CD4-positive, alpha-beta memory T cell (primary cell): ENCODE measurements around the gene MRLN. TPM values are rescaled to one million over a fixed set of nuclear protein-coding genes. Genes with fewer than 3 reads are reported as not detected.
A peak's percentile ranks its signal among the peaks of the same experiment; 100 is the strongest.
"Not testable (repeated sequence)": the region's sequence is repeated elsewhere in the genome, so short reads cannot be mapped to it uniquely, and the experiment has no call there.

Experiments
- CTCF ChIA-PET: fragments of 350-600 bp; sonication (Branson Sonifier 250); formaldehyde crosslinking; loops from one replicate; lab custom pipeline; 2021; ENCODE audit warnings: inconsistent platforms; ENCODE audit not compliant: partially characterized antibody; lab: Charles Lee
- POLR2A ChIA-PET: fragments of 350-600 bp; sonication (Branson Sonifier 250); formaldehyde crosslinking; loops from one replicate; lab custom pipeline; 2021; ENCODE audit not compliant: partially characterized antibody; lab: Charles Lee
- DNase-seq, 5 donors: peaks; one replicate each; pipeline versions ENCODE4 v3.0.0 to v3.0.0-alpha.2; 2020 to 2022; ENCODE audit warnings: mixed read lengths in 1 of 5
- H3K27ac ChIP-seq: one replicate; pipeline ENCODE4 v1.7.0; 2013; ENCODE audit warnings: low read depth, low read length
- H3K27me3 ChIP-seq: 2 replicates; pipeline ENCODE4 v1.7.0; 2013; ENCODE audit warnings: mild to moderate bottlenecking, low read length, moderate library complexity; ENCODE audit not compliant: insufficient read depth
- H3K36me3 ChIP-seq: 2 replicates; pipeline ENCODE4 v1.7.0; 2013; ENCODE audit warnings: mild to moderate bottlenecking, low read length, moderate library complexity; ENCODE audit not compliant: insufficient read depth
- H3K4me1 ChIP-seq: 2 replicates; pipeline ENCODE4 v1.7.0; 2013; ENCODE audit warnings: mild to moderate bottlenecking, low read length, moderate library complexity; ENCODE audit not compliant: insufficient read depth
- H3K4me3 ChIP-seq, 2 donors: one replicate each; pipeline ENCODE4 v1.7.0; 2013; ENCODE audit warnings: low read length in 2 of 2, mild to moderate bottlenecking in 1 of 2
- H3K9me3 ChIP-seq, 2 donors: one replicate each; pipeline ENCODE4 v1.7.0; 2013; ENCODE audit warnings: low read length in 2 of 2, control low read depth in 1 of 2; ENCODE audit not compliant: control insufficient read depth in 1 of 2
- H3K27ac Mint-ChIP-seq, 7 donors: one replicate each; pipeline ENCODE4 v1.8.0; 2020 to 2021; ENCODE audit warnings: mixed read lengths in 7 of 7, mild to moderate bottlenecking in 6 of 7, inconsistent platforms in 3 of 7, moderate library complexity in 3 of 7
- H3K27me3 Mint-ChIP-seq, 2 donors: one replicate each; pipeline ENCODE4 v1.8.0; 2020 to 2021; ENCODE audit warnings: mixed read lengths in 2 of 2
- H3K36me3 Mint-ChIP-seq, 2 donors: one replicate each; pipeline ENCODE4 v1.8.0; 2020 to 2021; ENCODE audit warnings: mixed read lengths in 2 of 2, inconsistent platforms in 1 of 2, mild to moderate bottlenecking in 1 of 2
- H3K4me1 Mint-ChIP-seq, 4 donors: one replicate each; pipeline ENCODE4 v1.8.0; 2020 to 2021; ENCODE audit warnings: mixed read lengths in 4 of 4, mild to moderate bottlenecking in 1 of 4
- H3K4me3 Mint-ChIP-seq, 8 donors: one replicate each; pipeline ENCODE4 v1.8.0; 2020 to 2021; ENCODE audit warnings: mixed read lengths in 8 of 8, mild to moderate bottlenecking in 7 of 8, moderate library complexity in 6 of 8, inconsistent platforms in 3 of 8
- H3K9me3 Mint-ChIP-seq, 8 donors: one replicate each; pipeline ENCODE4 v1.8.0; 2020 to 2021; ENCODE audit warnings: mixed read lengths in 8 of 8, mild to moderate bottlenecking in 5 of 8, inconsistent platforms in 3 of 8, moderate library complexity in 1 of 8
- intact Hi-C: fragments of 100-400 bp; cut with micrococcal nuclease; formaldehyde crosslinking; loops from one replicate; pipeline ENCODE4 v1.15.1; 2023
- polyA plus RNA-seq, 2 donors: library from polyadenylated mRNA; unstranded; fragments of 300-500 nt; fragmentation: Illumina TruSeq; gene quantifications; one replicate each; pipeline ENCODE4 v1.2.3, GENCODE V29; 2021
- total RNA-seq, 2 experiments: library from RNA; stranded (reverse); gene quantifications; one replicate each; pipeline ENCODE4 v1.2.3, GENCODE V29; 2021

MRLN gene
- total and polyA plus RNA-seq, 4 experiments from 2014 or later: not detected

GRCh38 chr10:59734014-59734462 is 19.2 kb downstream of the MRLN start:
- Mint-ChIP-seq H3K4me3 (no peak overlapping the region), H3K9me3 (peaks cover 0 to 1% (median 0%) of the 10 kb centered on the region in 8 donors), H3K27me3 (peaks cover 7 to 14% of the 10 kb centered on the region in 2 donors), H3K4me1 (no peaks in the 10 kb centered on the region), H3K36me3 (no peaks in the 10 kb centered on the region), H3K27ac (no peak overlapping the region)
- no peak for DNase-seq
- CTCF ChIA-PET: no interaction called here
- Histone ChIP-seq H3K27me3 (no peaks in the 10 kb centered on the region), H3K9me3 (no peaks in the 10 kb centered on the region), H3K36me3 (no peaks in the 10 kb centered on the region), H3K27ac (no peak overlapping the region), H3K4me1 (no peaks in the 10 kb centered on the region), H3K4me3 (no peak overlapping the region)
- POLR2A ChIA-PET: no interaction called here
- intact Hi-C loops: no loop called here

DNA sequence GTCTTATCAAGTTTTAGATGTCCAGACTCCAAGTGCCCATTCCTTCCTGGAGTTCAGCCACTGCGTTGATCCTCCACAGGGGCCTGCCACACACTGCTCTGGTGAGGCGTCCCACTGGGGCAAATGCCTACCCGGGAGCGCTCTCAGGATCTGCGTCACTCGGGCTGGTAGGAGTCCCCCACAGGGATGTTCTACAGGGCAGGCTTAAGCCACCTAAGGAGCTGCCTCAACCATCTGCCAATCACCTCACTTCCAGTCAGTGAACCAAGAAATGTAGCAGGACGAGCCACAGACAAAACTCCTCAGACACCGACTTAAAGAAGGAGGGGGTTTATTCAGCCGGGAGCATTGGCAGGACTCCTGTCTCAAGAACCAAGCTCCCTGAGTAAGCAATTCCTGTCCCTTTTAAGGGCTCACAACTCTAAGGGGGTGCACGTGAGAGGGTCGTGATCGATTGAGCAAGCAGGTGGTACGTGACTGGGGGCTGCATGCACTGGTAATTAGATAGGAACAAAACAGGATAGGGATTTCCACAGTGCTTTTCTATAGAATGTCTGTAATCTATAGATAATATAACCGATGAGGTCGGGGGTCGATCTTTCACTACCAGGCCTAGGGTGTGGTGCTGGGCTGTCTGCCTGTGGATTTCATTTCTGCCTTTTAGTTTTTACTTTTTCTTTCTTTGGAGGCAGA is 19.8 kb downstream of the MRLN start:
- H3K36me3 Mint-ChIP-seq, intact Hi-C loops, H3K27me3 ChIP-seq, DNase-seq, H3K27ac Mint-ChIP-seq, H3K9me3 Mint-ChIP-seq, H3K4me3 Mint-ChIP-seq, POLR2A ChIA-PET, H3K36me3 ChIP-seq, H3K27ac ChIP-seq, H3K4me1 ChIP-seq, H3K9me3 ChIP-seq, H3K4me3 ChIP-seq, H3K4me1 Mint-ChIP-seq, CTCF ChIA-PET: not testable (repeated sequence)
- H3K27me3 Mint-ChIP-seq: peaks cover 7 to 14% of the 10 kb centered on the region in 2 donors

- H3K27ac ChIP-seq, H3K4me1 Mint-ChIP-seq, intact Hi-C loops, H3K4me3 ChIP-seq, H3K9me3 ChIP-seq, DNase-seq, H3K36me3 Mint-ChIP-seq, H3K4me1 ChIP-seq, H3K36me3 ChIP-seq, H3K27me3 ChIP-seq, POLR2A ChIA-PET, CTCF ChIA-PET, H3K9me3 Mint-ChIP-seq, H3K27me3 Mint-ChIP-seq, H3K4me3 Mint-ChIP-seq: not testable (repeated sequence)
- H3K27ac Mint-ChIP-seq: peak overlapping the region in 1 of 7 donors; percentile 59
Observed at GRCh38 chr10:59732849-59733248, 20.4 kb downstream of the MRLN start.

- intact Hi-C loops, H3K27ac ChIP-seq, H3K9me3 Mint-ChIP-seq, H3K27me3 ChIP-seq, H3K4me3 ChIP-seq, H3K4me1 ChIP-seq, H3K27me3 Mint-ChIP-seq, H3K36me3 ChIP-seq, CTCF ChIA-PET, H3K36me3 Mint-ChIP-seq, H3K27ac Mint-ChIP-seq, POLR2A ChIA-PET, H3K4me1 Mint-ChIP-seq, H3K9me3 ChIP-seq, DNase-seq, H3K4me3 Mint-ChIP-seq: not testable (repeated sequence)
Observed at GRCh38 chr10:59729167-59729566, 24.1 kb downstream of the MRLN start.

GRCh38 chr10:59724098-59724938 is 28.9 kb downstream of the MRLN start:
- Mint-ChIP-seq H3K36me3 (no peaks in the 10 kb centered on the region), H3K4me3 (no peak overlapping the region), H3K9me3 (peaks cover 0 to 10% (median 5%) of the 10 kb centered on the region in 8 donors), H3K4me1 (no peaks in the 10 kb centered on the region), H3K27me3 (peaks cover 2 to 6% of the 10 kb centered on the region in 2 donors), H3K27ac (no peak overlapping the region)
- intact Hi-C loops: no loop called here
- CTCF ChIA-PET: no interaction called here
- H3K27ac ChIP-seq: no peak overlapping the region
- H3K4me3 ChIP-seq: no peak overlapping the region
- no peaks in the 10 kb centered on the region for H3K9me3 ChIP-seq
- no peaks in the 10 kb centered on the region for H3K27me3 ChIP-seq
- no peaks in the 10 kb centered on the region for H3K4me1 ChIP-seq
- no peak for DNase-seq
- no peaks in the 10 kb centered on the region for H3K36me3 ChIP-seq
- POLR2A ChIA-PET: no interaction called here

DNA sequence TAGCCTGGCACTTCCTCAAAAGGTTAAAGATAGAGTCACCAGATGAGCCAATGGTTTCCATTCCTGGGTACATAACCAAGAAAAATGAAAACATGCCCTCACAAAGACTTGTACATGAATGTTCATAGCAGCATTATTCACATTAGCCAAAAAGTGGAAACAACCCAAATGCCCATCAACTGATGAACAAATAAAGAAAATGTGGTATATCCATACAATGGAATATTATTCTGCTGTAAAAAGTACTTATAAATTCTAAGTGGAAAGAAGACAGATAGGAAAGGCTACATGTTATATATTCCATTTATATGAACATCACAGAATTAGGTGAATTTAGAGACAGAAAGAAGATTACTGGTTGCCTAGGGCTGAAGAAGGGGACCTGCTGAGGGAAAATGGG is 32.9 kb downstream of the MRLN start:
- POLR2A ChIA-PET: no interaction called here
- Mint-ChIP-seq H3K36me3 (no peaks in the 10 kb centered on the region), H3K27ac (no peak overlapping the region), H3K9me3 (peaks cover 0 to 9% (median 5%) of the 10 kb centered on the region in 8 donors), H3K27me3 (peaks cover 9 to 12% of the 10 kb centered on the region in 2 donors), H3K4me1 (no peaks in the 10 kb centered on the region), H3K4me3 (no peak overlapping the region)
- no peak overlapping the region for H3K27ac ChIP-seq
- CTCF ChIA-PET: no interaction called here
- H3K9me3 ChIP-seq: no peaks in the 10 kb centered on the region
- H3K4me1 ChIP-seq: no peaks in the 10 kb centered on the region
- intact Hi-C loops: no loop called here
- no peak overlapping the region for H3K4me3 ChIP-seq
- H3K27me3 ChIP-seq: no peaks in the 10 kb centered on the region
- H3K36me3 ChIP-seq: no peaks in the 10 kb centered on the region
- DNase-seq: no peak

GRCh38 chr10:59719374-59719773 is 33.9 kb downstream of the MRLN start:
- Mint-ChIP-seq H3K27me3 (peaks cover 7 to 16% of the 10 kb centered on the region in 2 donors), H3K9me3 (peaks cover 0 to 8% (median 5%) of the 10 kb centered on the region in 8 donors), H3K4me1 (no peaks in the 10 kb centered on the region), H3K27ac (no peak overlapping the region), H3K36me3 (no peaks in the 10 kb centered on the region), H3K4me3 (no peak overlapping the region)
- intact Hi-C loops: no loop called here
- Histone ChIP-seq H3K4me1 (no peaks in the 10 kb centered on the region), H3K27me3 (no peaks in the 10 kb centered on the region), H3K27ac (no peak overlapping the region), H3K4me3 (no peak overlapping the region), H3K36me3 (no peaks in the 10 kb centered on the region), H3K9me3 (no peaks in the 10 kb centered on the region)
- DNase-seq: no peak
- POLR2A ChIA-PET: no interaction called here
- CTCF ChIA-PET: no interaction called here
